A673 (cell line): ENCODE data around the gene SFXN2. TPM values are rescaled to one million over a fixed set of nuclear protein-coding genes. Genes with fewer than 3 reads are reported as not detected.

Source experiments
- BruUV-seq: library from RNA; stranded (reverse); fragments of 400-500 nt; replicated peaks from 2 replicates; lab custom pipeline; 2021; lab: Mats Ljungman, UMichigan
- CTCF ChIA-PET: fragments of 300-600 bp; sonication (Branson Sonifier 250); formaldehyde crosslinking; loops from one replicate; lab custom pipeline; 2022; ENCODE audit warnings: antibody characterized with exemption; lab: Charles Lee
- POLR2A ChIA-PET: fragments of 300-600 bp; sonication (Branson Sonifier 250); formaldehyde crosslinking; loops from one replicate; lab custom pipeline; 2022; ENCODE audit warnings: antibody characterized with exemption; ENCODE audit not compliant: low non-redundant PET; lab: Charles Lee
- DNase-seq: peaks from one replicate; pipeline ENCODE4 v3.0.0-alpha.2; 2015; ENCODE audit warnings: low spot score
- H3K27ac ChIP-seq: fragments of 200-600 bp; sonication (generic); 2 replicates; pipeline ENCODE4 v1.5.1; 2016; ENCODE audit warnings: mixed run types, low read depth, mild to moderate bottlenecking, mixed read lengths, antibody characterized with exemption, low read length; ENCODE audit not compliant: poor library complexity, severe bottlenecking
- H3K27me3 ChIP-seq: fragments of 200-600 bp; sonication (generic); replicated peaks from 2 replicates; pipeline ENCODE4 v1.6.1; 2017; ENCODE audit warnings: mixed run types, low read depth, mild to moderate bottlenecking, mixed read lengths, antibody characterized with exemption, low read length; ENCODE audit not compliant: insufficient read depth, poor library complexity
- H3K36me3 ChIP-seq: fragments of 200-600 bp; sonication (generic); 2 replicates; pipeline ENCODE4 v1.6.1; 2016; ENCODE audit warnings: mixed run types, mild to moderate bottlenecking, mixed read lengths, antibody characterized with exemption, low read length; ENCODE audit not compliant: insufficient read depth, poor library complexity, severe bottlenecking
- H3K4me1 ChIP-seq: fragments of 200-600 bp; sonication (generic); 2 replicates; pipeline ENCODE4 v1.6.1; 2017; ENCODE audit warnings: mixed run types, mild to moderate bottlenecking, mixed read lengths, antibody characterized with exemption, low read length; ENCODE audit not compliant: insufficient read depth, poor library complexity, severe bottlenecking
- H3K4me3 ChIP-seq: fragments of 200-600 bp; sonication (generic); 2 replicates; pipeline ENCODE4 v1.5.1; 2016; ENCODE audit warnings: low read depth, mixed run types, mild to moderate bottlenecking, mixed read lengths, low read length; ENCODE audit not compliant: poor library complexity, severe bottlenecking
- H3K9me3 ChIP-seq: fragments of 200-600 bp; sonication (generic); 2 replicates; pipeline ENCODE4 v1.6.1; 2016; ENCODE audit warnings: mixed run types, low read depth, mild to moderate bottlenecking, mixed read lengths, antibody characterized with exemption, low read length; ENCODE audit not compliant: poor library complexity, severe bottlenecking
- EZH2 ChIP-seq: fragments of 200-600 bp; sonication (generic); IDR thresholded peaks from 2 replicates; pipeline ENCODE4 v1.6.1; 2017; ENCODE audit warnings: borderline replicate concordance, low read depth, mild to moderate bottlenecking, mixed read lengths, antibody characterized with exemption, low read length; ENCODE audit not compliant: poor library complexity, severe bottlenecking
- intact Hi-C: fragments of 100-400 bp; cut with micrococcal nuclease; formaldehyde crosslinking; loops from one replicate; pipeline ENCODE4 v1.10.0; 2022; ENCODE audit not compliant: unreplicated experiment
- total RNA-seq: library from RNA; stranded (reverse); gene quantifications from 2 replicates; pipeline ENCODE4 v1.2.3, GENCODE V29; 2021
- TF ChIP-seq, protein P1 (sequence below): fragments of 300-800, 200-600 bp; sonication (generic); conservative IDR thresholded peaks from 2 replicates; pipeline ENCODE4 v1.5.1; 2017; ENCODE audit warnings: low read depth, mild to moderate bottlenecking, antibody characterized with exemption, low read length, moderate library complexity, mixed read lengths

SFXN2 gene
- total RNA-seq, 1 experiment from 2014 or later: 19.5 TPM

DNA sequence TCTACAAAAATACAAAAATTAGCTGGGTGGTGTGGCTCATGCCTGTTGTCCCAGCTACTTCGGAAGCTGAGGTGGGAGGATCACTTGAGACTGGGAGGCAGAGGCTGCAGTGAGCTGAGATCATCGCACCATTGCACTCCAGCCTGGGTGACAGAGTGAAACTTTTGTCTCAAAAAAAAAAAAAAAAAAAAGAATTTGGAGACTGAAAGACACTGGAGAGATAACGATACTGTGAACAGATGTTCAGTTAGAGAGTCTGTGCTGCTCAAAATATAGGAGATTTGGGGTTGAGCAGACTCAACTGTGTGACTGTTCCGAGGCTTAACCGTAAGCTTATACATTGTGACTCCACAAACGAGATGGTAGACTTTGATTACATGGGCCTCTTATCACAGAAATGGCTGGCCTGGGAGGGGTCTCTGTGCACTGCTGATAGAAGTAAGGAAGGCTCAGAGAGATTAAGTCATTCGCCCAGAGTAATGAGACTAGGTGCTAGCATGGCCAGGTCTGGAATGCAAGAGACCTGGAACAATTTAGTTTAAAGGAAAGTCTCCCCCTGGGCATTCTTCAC, 48.7 kb downstream of the SFXN2 start:
- TF ChIP-seq, protein P1, sequence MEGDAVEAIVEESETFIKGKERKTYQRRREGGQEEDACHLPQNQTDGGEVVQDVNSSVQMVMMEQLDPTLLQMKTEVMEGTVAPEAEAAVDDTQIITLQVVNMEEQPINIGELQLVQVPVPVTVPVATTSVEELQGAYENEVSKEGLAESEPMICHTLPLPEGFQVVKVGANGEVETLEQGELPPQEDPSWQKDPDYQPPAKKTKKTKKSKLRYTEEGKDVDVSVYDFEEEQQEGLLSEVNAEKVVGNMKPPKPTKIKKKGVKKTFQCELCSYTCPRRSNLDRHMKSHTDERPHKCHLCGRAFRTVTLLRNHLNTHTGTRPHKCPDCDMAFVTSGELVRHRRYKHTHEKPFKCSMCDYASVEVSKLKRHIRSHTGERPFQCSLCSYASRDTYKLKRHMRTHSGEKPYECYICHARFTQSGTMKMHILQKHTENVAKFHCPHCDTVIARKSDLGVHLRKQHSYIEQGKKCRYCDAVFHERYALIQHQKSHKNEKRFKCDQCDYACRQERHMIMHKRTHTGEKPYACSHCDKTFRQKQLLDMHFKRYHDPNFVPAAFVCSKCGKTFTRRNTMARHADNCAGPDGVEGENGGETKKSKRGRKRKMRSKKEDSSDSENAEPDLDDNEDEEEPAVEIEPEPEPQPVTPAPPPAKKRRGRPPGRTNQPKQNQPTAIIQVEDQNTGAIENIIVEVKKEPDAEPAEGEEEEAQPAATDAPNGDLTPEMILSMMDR: no peak
- TF ChIP-seq EZH2: no peak
- Histone ChIP-seq H3K4me1 (peaks cover 29% of the 10 kb centered on the region), H3K4me3 (no peak overlapping the region), H3K36me3 (no peaks in the 10 kb centered on the region), H3K27me3 (no peaks in the 10 kb centered on the region), H3K27ac (no peak overlapping the region), H3K9me3 (peaks cover 5% of the 10 kb centered on the region)
- no TSS peak for BruUV-seq
- ChIA-PET CTCF (interaction anchor here (0.5 kb wide), 1 partner anchor 13 kb away, joined by 3 read pairs; no protein-coding TSS in a partner anchor), POLR2A (no interaction called here)
- DNase-seq: no peak
- intact Hi-C loops: no loop called here

DNA sequence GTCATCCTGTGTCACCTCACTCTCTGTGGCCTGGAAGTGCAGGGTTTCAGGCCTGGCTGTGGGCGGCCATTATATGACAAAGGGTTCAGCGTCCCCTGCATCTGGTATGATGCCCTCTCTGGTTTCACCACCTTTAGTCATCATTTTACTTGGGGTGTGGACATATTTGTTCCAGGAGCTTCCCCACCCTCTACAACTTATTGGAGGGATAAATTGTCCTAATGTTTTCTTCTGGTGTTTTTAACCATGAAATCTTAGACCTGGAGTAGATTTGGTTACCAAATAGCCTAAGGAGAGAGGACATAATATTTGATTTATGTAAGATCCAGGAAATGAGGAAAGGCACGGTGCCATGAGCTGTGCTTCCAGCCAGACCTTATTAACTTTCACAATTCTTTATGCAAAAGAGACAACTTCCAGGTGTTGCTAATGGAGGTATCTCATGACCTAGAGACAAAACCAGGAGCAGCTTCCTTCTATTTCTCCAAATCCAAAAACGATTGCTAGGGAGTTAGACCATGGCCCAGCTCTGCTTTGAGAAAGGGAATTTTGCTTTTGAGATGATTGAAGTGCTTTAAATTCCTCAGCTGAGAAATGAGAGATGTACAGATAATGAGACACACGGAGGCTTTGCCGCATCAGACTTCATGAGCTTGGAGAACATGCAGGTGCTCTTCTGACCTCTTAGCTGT, 50.2 kb downstream of the SFXN2 start:
- no peaks in the 10 kb centered on the region for H3K27me3 ChIP-seq
- peak; percentile 30 for DNase-seq
- CTCF ChIA-PET: no interaction called here
- intact Hi-C loops: no loop called here
- H3K9me3 ChIP-seq: peaks cover 3% of the 10 kb centered on the region
- no peaks in the 10 kb centered on the region for H3K36me3 ChIP-seq
- H3K4me1 ChIP-seq: peaks cover 29% of the 10 kb centered on the region
- no TSS peak for BruUV-seq
- POLR2A ChIA-PET: no interaction called here
- TF ChIP-seq, protein P1: no peak
- no peak for TF ChIP-seq EZH2
- peak overlapping the region; percentile 56 for H3K27ac ChIP-seq
- H3K4me3 ChIP-seq: no peak overlapping the region

DNA sequence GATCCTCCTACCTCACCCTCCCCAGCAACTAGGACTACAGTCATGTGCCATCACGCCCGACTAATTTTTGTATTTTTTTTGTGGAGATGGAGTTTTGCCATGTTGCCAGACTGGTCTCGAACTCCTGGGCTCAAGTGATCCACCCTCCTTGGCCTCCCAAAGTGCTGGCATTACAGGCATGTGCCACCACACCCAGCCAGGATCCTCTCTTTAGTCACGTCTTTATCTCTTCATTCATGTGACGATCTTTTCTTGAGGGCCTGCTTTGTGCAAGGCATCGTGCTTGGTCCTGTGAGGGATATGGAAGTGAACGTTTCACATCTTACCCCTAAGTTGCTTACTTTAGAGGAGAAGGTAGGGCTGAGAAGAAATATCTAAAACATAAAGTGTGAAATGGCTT, 50.9 kb downstream of the SFXN2 start:
- no peaks in the 10 kb centered on the region for H3K9me3 ChIP-seq
- no peak overlapping the region for H3K4me3 ChIP-seq
- POLR2A ChIA-PET: no interaction called here
- intact Hi-C loops: no loop called here
- peaks cover 29% of the 10 kb centered on the region for H3K4me1 ChIP-seq
- BruUV-seq: no TSS peak
- peak overlapping the region; percentile 56 for H3K27ac ChIP-seq
- TF ChIP-seq, protein P1: no peak
- no peak for TF ChIP-seq EZH2
- CTCF ChIA-PET: no interaction called here
- no peaks in the 10 kb centered on the region for H3K36me3 ChIP-seq
- DNase-seq: no peak
- H3K27me3 ChIP-seq: no peaks in the 10 kb centered on the region
